Lower leg skin (tissue), 4 donors: ENCODE data around the gene CTBP2. TPM values are rescaled to one million over a fixed set of nuclear protein-coding genes. Genes with fewer than 3 reads are reported as not detected.

Experiments used
- DNase-seq, 2 donors: peaks; one replicate each; pipeline ENCODE4 v3.0.0-alpha.2; 2019; ENCODE audit warnings: low spot score in 2 of 2
- H3K4me3 ChIP-seq: fragments of 200-600 bp; sonication (generic); 2 replicates; pipeline ENCODE4 v1.5.1; 2017; ENCODE audit warnings: mild to moderate bottlenecking, low read depth; ENCODE audit not compliant: poor library complexity, severe bottlenecking
- CTCF ChIP-seq, 3 donors: fragments of 450-650 bp; IDR thresholded peaks; one replicate each; pipeline ENCODE4 v1.5.1; 2016; ENCODE audit warnings: antibody characterized with exemption in 3 of 3, mild to moderate bottlenecking in 3 of 3, moderate library complexity in 2 of 3
- POLR2A ChIP-seq, 2 donors: fragments of 450-650 bp; IDR thresholded peaks; one replicate each; pipeline ENCODE4 v1.6.1; 2016 to 2017; ENCODE audit warnings: antibody characterized with exemption in 2 of 2, mild to moderate bottlenecking in 1 of 2, moderate library complexity in 1 of 2
- WGBS, 2 donors: methylation state at CpG; one replicate each; pipeline ENCODE4 v1.1.5; 2018; 5-methylcytosine and 5-hydroxymethylcytosine counted together
- intact Hi-C: fragments of 100-400 bp; cut with DNase I; formaldehyde crosslinking; loops from one replicate; pipeline ENCODE4 v1.15.0; 2023; ENCODE audit warnings: low total_unique reads
- total RNA-seq, 4 donors: library from RNA; depleted of rRNA; stranded (reverse); fragments of >200 nt; gene quantifications; one replicate each; pipeline ENCODE4 v1.1.0, GENCODE V29; 2016

CTBP2 gene
- total RNA-seq, 4 donors from 2014 or later: 30.3 to 39.5 (median 32.2) TPM

- intact Hi-C loops: no loop called here
- 100% methylated on average over 3 of the region's 3 CpGs for WGBS, 2 donors
- no peak overlapping the region for H3K4me3 ChIP-seq
- no peak for DNase-seq
- TF ChIP-seq CTCF (IDR thresholded peaks at IDR 0.05) (no peak), POLR2A (IDR thresholded peaks at IDR 0.05) (no peak)
These were observed 200.8 kb downstream of the CTBP2 start for GRCh38 chr10:124959564-124959963.

GRCh38 chr10:124957404-124957947 is 202.9 kb downstream of the CTBP2 start:
- H3K4me3 ChIP-seq: no peak overlapping the region
- intact Hi-C loops: no loop called here
- DNase-seq: no peak
- no peak for TF ChIP-seq CTCF (IDR thresholded peaks at IDR 0.05)
- TF ChIP-seq POLR2A (IDR thresholded peaks at IDR 0.05): no peak
- 81 to 92% methylated on average over 7 of the region's 7 CpGs for WGBS, 2 donors

GRCh38 chr10:124956764-124957163 is 203.6 kb downstream of the CTBP2 start:
- intact Hi-C loops: no loop called here
- TF ChIP-seq CTCF (IDR thresholded peaks at IDR 0.05) (no peak), POLR2A (IDR thresholded peaks at IDR 0.05) (no peak)
- H3K4me3 ChIP-seq: no peak overlapping the region
- no peak for DNase-seq
- 65% methylated on average over 1 of the region's 1 CpG for WGBS, 2 donors

- H3K4me3 ChIP-seq: no peak overlapping the region
- intact Hi-C loops: no loop called here
- TF ChIP-seq POLR2A (IDR thresholded peaks at IDR 0.05): no peak
- TF ChIP-seq CTCF (IDR thresholded peaks at IDR 0.05): no peak
- DNase-seq: no peak
- 47 to 51% methylated on average over 10 of the region's 10 CpGs for WGBS, 2 donors
These were observed 204.5 kb downstream of the CTBP2 start for GRCh38 chr10:124955868-124956267.

GRCh38 chr10:124955243-124955642 is 205.1 kb downstream of the CTBP2 start:
- 55 to 69% methylated on average over 7 of the region's 7 CpGs for WGBS, 2 donors
- no peak overlapping the region for H3K4me3 ChIP-seq
- intact Hi-C loops: no loop called here
- TF ChIP-seq CTCF (IDR thresholded peaks at IDR 0.05) (no peak), POLR2A (IDR thresholded peaks at IDR 0.05) (no peak)
- DNase-seq: no peak

GRCh38 chr10:124953421-124953820 is 206.9 kb downstream of the CTBP2 start:
- DNase-seq: no peak
- no peak for TF ChIP-seq CTCF (IDR thresholded peaks at IDR 0.05)
- no peak for TF ChIP-seq POLR2A (IDR thresholded peaks at IDR 0.05)
- no peak overlapping the region for H3K4me3 ChIP-seq
- WGBS, 2 donors: 81 to 92% methylated on average over 3 of the region's 3 CpGs
- intact Hi-C loops: no loop called here
